Measurements from ENCODE around the gene CISTR.
A peak's percentile ranks its signal among the peaks of the same experiment; 100 is the strongest.

The CISTR gene

GRCh38 chr12:53751336-53752191, at the start of gene CISTR:
TSS of gene CISTR (minus strand) at chr12:53751979.
- no peak for TF ChIP-seq CTCF (conservative IDR thresholded peaks at IDR 0.05; ENCODE audit: low read depth)
- H3K27ac ChIP-seq, result no peak within 1 kb of the TSS
- DNase-seq (ENCODE audit: low spot score), result no peak
- ChIA-PET CTCF (interaction anchor here (0.9 to 1.5 kb wide), 2 partner anchors 8 to 449 kb away, joined by 3 to 7 read pairs; no protein-coding TSS in a partner anchor), POLR2A (ENCODE audit: low non-redundant PET) (no interaction called here)

GRCh38 chr12:53798575-53798974, 46.8 kb upstream of the CISTR start:
- no peak overlapping the region for H3K27ac ChIP-seq
- peak; percentile 27 for DNase-seq (ENCODE audit: low spot score)

GRCh38 chr12:53795927-53796326, 44.1 kb upstream of the CISTR start:
- no peak for DNase-seq (ENCODE audit: low spot score)
- TF ChIP-seq CTCF (conservative IDR thresholded peaks at IDR 0.05; ENCODE audit: low read depth), result no peak
- CTCF ChIA-PET, result no interaction called here

More at GRCh38 chr12:53798575-53798974, 46.8 kb upstream of the CISTR start:
- POLR2A ChIA-PET (ENCODE audit: low non-redundant PET), result no interaction called here
- CTCF ChIA-PET, result interaction anchor here (0.6 kb wide), 1 partner anchor 96 kb away, joined by 3 read pairs; no protein-coding TSS in a partner anchor
- no peak for TF ChIP-seq CTCF (conservative IDR thresholded peaks at IDR 0.05; ENCODE audit: low read depth)

GRCh38 chr12:53793221-53793620, 41.4 kb upstream of the CISTR start:
- no peak overlapping the region for H3K27ac ChIP-seq
- TF ChIP-seq CTCF (conservative IDR thresholded peaks at IDR 0.05; ENCODE audit: low read depth), result no peak
- CTCF ChIA-PET, result interaction anchor here (1.2 kb wide), 1 partner anchor 10 kb away, joined by 6 read pairs; no protein-coding TSS in a partner anchor
- POLR2A ChIA-PET (ENCODE audit: low non-redundant PET), result no interaction called here
- no peak for DNase-seq (ENCODE audit: low spot score)

More at GRCh38 chr12:53795927-53796326, 44.1 kb upstream of the CISTR start:
- POLR2A ChIA-PET (ENCODE audit: low non-redundant PET), result no interaction called here
- H3K27ac ChIP-seq, result no peak overlapping the region

- DNase-seq (ENCODE audit: low spot score), result no peak
- POLR2A ChIA-PET (ENCODE audit: low non-redundant PET), result no interaction called here
- CTCF ChIA-PET, result interaction anchor here (0.5 to 1.7 kb wide), 12 partner anchors 9 to 1623 kb away, joined by 3 to 13 read pairs (median 3); partner anchors contain the start of gene HOXC10
- H3K27ac ChIP-seq, result no peak overlapping the region
- TF ChIP-seq CTCF (conservative IDR thresholded peaks at IDR 0.05; ENCODE audit: low read depth), result peak; percentile 37
Measured at GRCh38 chr12:53791735-53792326, 40.1 kb upstream of the CISTR start.

- TF ChIP-seq CTCF (conservative IDR thresholded peaks at IDR 0.05; ENCODE audit: low read depth), result no peak
- POLR2A ChIA-PET (ENCODE audit: low non-redundant PET), result no interaction called here
- no peak overlapping the region for H3K27ac ChIP-seq
- CTCF ChIA-PET, result no interaction called here
- DNase-seq (ENCODE audit: low spot score), result no peak
Measured at GRCh38 chr12:53789570-53789969, 37.8 kb upstream of the CISTR start.

All from RWPE1 (cell line).